Endothelial cell (in vitro differentiated cells): ENCODE measurements around the gene CEP170B. TPM values are rescaled to one million over a fixed set of nuclear protein-coding genes. Genes with fewer than 3 reads are reported as not detected.

ENCODE experiments used
- DNase-seq: peaks from one replicate; pipeline ENCODE4 v3.0.0; 2021; ENCODE audit warnings: low spot score
- H3K27ac Mint-ChIP-seq: one replicate; pipeline ENCODE4 v1.8.0; 2021; ENCODE audit warnings: mixed read lengths, inconsistent platforms; ENCODE audit not compliant: unreplicated experiment
- H3K27me3 Mint-ChIP-seq: one replicate; pipeline ENCODE4 v1.8.0; 2021; ENCODE audit warnings: mild to moderate bottlenecking, moderate library complexity, mixed read lengths, inconsistent platforms; ENCODE audit not compliant: unreplicated experiment
- H3K36me3 Mint-ChIP-seq: one replicate; pipeline ENCODE4 v1.8.0; 2021; ENCODE audit warnings: mild to moderate bottlenecking, low read depth, mixed read lengths, inconsistent platforms; ENCODE audit not compliant: unreplicated experiment
- H3K4me1 Mint-ChIP-seq: one replicate; pipeline ENCODE4 v1.8.0; 2021; ENCODE audit warnings: mild to moderate bottlenecking, mixed read lengths, inconsistent platforms; ENCODE audit not compliant: unreplicated experiment
- H3K4me3 Mint-ChIP-seq: one replicate; pipeline ENCODE4 v1.8.0; 2021; ENCODE audit warnings: mild to moderate bottlenecking, mixed read lengths, inconsistent platforms; ENCODE audit not compliant: unreplicated experiment
- H3K9me3 Mint-ChIP-seq: one replicate; pipeline ENCODE4 v1.8.0; 2021; ENCODE audit warnings: mixed read lengths, inconsistent platforms; ENCODE audit not compliant: unreplicated experiment
- CTCF ChIP-seq: fragments of 200-600 bp; sonication (generic); IDR thresholded peaks from one replicate; pipeline ENCODE4 v1.5.0; 2021; ENCODE audit warnings: antibody characterized with exemption; ENCODE audit not compliant: unreplicated experiment
- total RNA-seq: library from RNA; stranded (reverse); fragmentation: NEBNext Ultra II Directional; extraction: Animal tissue kit (Norgen Biotek cat#: 25700); gene quantifications from one replicate; pipeline ENCODE4 v1.2.1, GENCODE V29; 2021; ENCODE audit not compliant: unreplicated experiment

Gene CEP170B
- total RNA-seq, 1 donor from 2014 or later = 11.3 TPM

GRCh38 chr14:104871145-104871655, 6.1 kb downstream of the CEP170B start:
- Mint-ChIP-seq H3K27ac (no peak overlapping the region), H3K9me3 (no peaks in the 10 kb centered on the region), H3K27me3 (peaks cover 19% of the 10 kb centered on the region), H3K4me1 (peaks cover 7% of the 10 kb centered on the region), H3K4me3 (no peak overlapping the region), H3K36me3 (peaks cover 6% of the 10 kb centered on the region)
- no peak for DNase-seq
- no peak for TF ChIP-seq CTCF

DNA sequence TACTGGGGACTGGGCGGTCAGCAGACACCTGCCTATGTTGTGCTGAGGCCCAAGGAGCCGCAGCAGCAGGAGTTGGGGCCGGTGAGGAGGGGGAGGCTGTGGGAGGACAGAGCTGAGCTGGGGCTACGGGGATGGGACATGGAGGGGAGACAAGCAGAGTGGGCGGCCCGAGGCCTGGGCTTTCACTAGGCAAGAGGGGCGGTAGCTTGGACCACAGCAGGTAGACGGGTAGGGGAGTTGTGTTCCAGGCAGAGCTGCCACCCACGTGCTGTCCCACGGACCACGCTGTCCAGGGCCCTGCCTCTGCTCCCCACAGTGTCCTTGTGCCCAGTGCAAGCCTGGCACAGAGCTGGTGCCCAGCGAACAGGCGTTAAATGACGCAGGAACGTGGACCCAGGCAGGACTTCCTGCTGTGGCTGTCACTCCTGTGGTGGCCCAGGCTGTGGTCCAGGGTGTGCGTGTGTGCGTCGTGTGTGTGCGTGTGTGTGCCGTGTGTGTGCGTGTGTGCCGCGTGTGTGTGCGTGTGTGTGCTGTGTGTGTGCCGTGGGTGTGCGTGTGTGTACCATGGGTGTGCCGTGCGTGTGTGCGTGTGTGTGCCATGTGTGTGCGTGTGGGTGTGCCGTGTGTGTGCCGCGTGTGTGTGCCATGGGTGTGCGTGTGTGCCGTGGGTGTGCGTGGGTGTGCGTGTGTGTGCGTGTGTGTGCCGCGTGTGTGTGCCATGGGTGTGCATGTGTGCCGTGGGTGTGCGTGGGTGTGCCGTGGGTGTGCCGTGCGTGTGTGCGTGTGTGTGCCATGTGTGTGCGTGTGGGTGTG, 6.8 kb downstream of the CEP170B start:
- Mint-ChIP-seq H3K9me3 (no peaks in the 10 kb centered on the region), H3K27ac (no peak overlapping the region), H3K4me3 (peak overlapping the region; percentile 52), H3K27me3 (peaks cover 17% of the 10 kb centered on the region), H3K4me1 (peaks cover 7% of the 10 kb centered on the region), H3K36me3 (peaks cover 5% of the 10 kb centered on the region)
- DNase-seq = no peak
- no peak for TF ChIP-seq CTCF

DNA sequence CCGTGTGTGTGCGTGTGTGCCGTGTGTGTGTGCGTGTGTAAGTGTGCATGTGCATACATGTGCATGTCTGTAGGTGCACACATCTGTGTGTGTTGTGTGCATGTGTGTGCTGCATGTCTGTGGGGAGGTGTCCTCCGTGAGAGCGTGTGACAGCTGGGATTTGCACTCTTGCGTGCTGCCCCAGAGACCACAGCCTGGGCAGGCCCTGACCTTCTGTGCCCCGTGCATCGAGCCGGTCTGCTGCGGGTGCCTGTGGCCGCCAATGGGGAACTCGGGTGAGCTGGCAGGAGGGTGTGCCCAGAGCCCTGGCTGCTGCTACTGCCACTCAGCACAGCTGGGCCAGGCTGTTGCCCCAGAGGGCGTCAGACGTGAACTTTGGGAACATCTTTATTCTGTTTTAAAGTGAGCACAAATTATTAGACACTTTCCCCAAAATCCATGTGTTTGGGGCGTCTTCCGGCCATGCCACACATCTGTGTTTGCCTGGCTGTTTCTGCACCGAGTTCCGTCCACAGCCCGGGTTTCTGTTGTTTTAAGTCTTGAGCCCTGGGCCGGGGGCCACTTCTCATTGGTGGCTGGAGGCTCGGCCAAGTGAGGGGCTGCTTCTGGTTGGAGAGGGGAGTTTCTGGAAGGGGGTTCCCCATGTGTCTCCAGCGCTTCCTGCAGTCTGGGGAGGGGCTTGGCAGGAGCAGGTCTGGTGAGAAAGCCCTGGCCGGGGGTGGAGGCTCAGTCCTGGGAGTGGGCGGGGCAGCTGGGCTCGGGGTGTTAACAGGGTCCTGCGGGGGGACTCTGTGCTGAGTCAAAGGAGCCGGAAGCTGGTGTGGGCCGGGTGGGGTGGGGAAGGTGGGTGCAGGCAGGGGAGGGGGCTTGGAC, 7.6 kb downstream of the CEP170B start:
- H3K27ac Mint-ChIP-seq = no peak overlapping the region
- peak; percentile 6 for DNase-seq
- no peaks in the 10 kb centered on the region for H3K36me3 Mint-ChIP-seq

GRCh38 chr14:104873380-104874055, 8.4 kb downstream of the CEP170B start:
- H3K36me3 Mint-ChIP-seq = no peaks in the 10 kb centered on the region

More for the DNA sequence above, 7.6 kb downstream of the CEP170B start:
- Mint-ChIP-seq H3K27me3 (peaks cover 15% of the 10 kb centered on the region), H3K9me3 (no peaks in the 10 kb centered on the region), H3K4me3 (peak overlapping the region; percentile 52), H3K4me1 (peaks cover 7% of the 10 kb centered on the region)
- TF ChIP-seq CTCF = no peak

More at GRCh38 chr14:104873380-104874055, 8.4 kb downstream of the CEP170B start:
- Mint-ChIP-seq H3K9me3 (no peaks in the 10 kb centered on the region), H3K4me1 (peaks cover 7% of the 10 kb centered on the region), H3K4me3 (no peak overlapping the region), H3K27ac (no peak overlapping the region), H3K27me3 (peaks cover 15% of the 10 kb centered on the region)
- DNase-seq = no peak
- TF ChIP-seq CTCF = no peak
